NB4 (cell line): ENCODE results near the gene CHST11.

ENCODE experiments used
- DNase-seq: peaks from one replicate; pipeline ENCODE4 v3.0.0; 2010; ENCODE audit warnings: low read depth
- H3K4me3 ChIP-seq: one replicate; pipeline ENCODE4 v1.5.1; 2011; ENCODE audit warnings: mild to moderate bottlenecking, low read depth, low read length, moderate library complexity
- CTCF ChIP-seq: IDR thresholded peaks from one replicate; pipeline ENCODE4 v1.5.1; 2012; ENCODE audit warnings: low read depth, low read length
- MYC ChIP-seq: IDR thresholded peaks from 2 replicates; pipeline ENCODE4 v1.6.1; 2011; ENCODE audit warnings: low read depth, low read length
- POLR2A ChIP-seq: IDR thresholded peaks from 2 replicates; pipeline ENCODE4 v1.6.1; 2011; ENCODE audit warnings: mild to moderate bottlenecking; ENCODE audit not compliant: insufficient read length; ENCODE audit errors: extremely low read depth
- TF ChIP-seq, protein P1 (sequence below): IDR thresholded peaks from 2 replicates; pipeline ENCODE4 v1.6.1; 2011; ENCODE audit warnings: low read depth, low read length

CHST11 gene

DNA sequence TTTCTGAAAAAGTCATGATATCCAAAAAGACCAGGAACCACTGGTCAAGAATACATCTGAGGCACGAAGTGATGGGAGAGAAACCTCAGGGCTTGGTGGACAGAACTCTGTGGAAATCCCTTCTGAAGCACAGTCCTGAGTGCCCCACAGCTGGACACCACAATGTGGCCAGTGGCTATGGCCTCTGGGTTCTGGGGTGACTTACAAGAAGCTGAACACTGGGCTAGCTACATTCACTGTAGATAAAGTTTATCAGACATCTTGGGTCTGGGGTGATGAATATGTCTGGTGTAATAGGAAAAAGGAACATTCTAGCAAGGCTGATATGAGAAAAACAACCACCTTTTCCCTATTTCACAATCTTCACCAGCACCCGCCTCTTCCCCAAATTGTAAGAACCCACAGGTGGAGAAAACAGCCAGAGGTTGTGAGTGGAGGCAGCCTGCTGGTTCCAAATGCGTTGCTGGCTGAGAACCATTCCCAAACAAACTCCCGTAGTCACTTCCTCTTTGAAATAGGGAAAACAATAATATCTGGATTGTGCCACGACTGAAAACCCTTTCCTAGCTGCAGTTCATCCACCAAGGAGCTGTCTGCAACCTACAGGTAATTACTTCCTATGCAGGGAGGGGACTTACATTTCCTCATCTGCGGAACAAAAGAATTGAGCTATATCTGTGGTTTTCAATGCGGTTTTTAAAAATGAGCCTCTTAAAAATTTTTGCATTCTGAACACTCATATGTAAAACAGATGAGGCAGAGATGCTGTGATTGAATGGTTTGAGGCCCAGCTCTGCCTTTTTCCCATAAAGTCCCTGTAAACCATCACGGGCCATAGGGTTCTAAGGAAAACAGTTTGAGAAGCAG, 307.7 kb downstream of the CHST11 start:
- peak; percentile 68 for DNase-seq
- no peak overlapping the region for H3K4me3 ChIP-seq
- TF ChIP-seq MYC (no peak), CTCF (no peak), POLR2A (no peak)
- TF ChIP-seq, protein P1, sequence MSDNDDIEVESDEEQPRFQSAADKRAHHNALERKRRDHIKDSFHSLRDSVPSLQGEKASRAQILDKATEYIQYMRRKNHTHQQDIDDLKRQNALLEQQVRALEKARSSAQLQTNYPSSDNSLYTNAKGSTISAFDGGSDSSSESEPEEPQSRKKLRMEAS: no peak

DNA sequence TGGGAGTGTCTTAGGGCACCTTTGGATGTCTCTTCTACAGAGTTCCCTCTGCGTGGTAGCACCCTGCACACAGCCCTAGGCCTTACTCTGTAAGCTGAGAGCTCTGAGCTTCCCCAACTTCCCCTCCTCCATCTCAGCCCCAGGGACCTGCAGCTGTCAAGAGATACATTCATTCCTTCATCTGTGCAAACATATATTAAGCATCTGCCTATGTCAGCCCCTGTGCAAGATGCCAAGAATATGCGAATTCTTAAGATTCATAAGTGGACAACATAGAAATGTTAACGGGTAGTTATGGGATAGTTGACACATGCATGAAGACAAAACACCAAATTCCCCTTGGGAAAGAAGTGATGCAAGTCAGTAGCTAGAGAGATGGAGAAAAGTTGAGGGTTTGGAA, 310.5 kb downstream of the CHST11 start:
- TF ChIP-seq, protein P1: no peak
- TF ChIP-seq POLR2A (no peak), CTCF (no peak), MYC (no peak)
- no peak for DNase-seq

GRCh38 chr12:104768033-104768432, 311.3 kb downstream of the CHST11 start:
- TF ChIP-seq, protein P1: no peak
- TF ChIP-seq POLR2A (no peak), CTCF (no peak), MYC (no peak)
- DNase-seq: no peak
- no peak overlapping the region for H3K4me3 ChIP-seq

More for the DNA sequence above, 310.5 kb downstream of the CHST11 start:
- H3K4me3 ChIP-seq: no peak overlapping the region

DNA sequence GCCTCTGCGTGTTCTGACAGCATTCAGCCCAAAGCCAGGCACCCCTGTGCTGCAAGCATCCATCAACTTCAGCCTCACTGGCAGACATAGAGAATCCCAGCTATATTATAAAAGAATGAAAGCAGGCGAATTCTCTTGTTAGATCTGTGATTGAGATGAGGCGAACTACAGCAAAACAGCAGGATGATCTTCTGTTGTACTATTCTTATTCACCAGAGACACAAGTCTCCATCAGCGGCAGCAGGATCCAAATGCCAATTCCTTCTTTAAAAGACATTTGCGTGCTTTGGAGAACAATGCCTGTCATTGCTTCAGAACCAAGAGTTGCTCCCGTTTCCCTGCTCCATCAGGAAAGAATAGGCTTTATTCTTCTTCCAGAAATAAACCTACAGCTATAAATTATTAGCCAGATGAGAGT, 312.4 kb downstream of the CHST11 start:
- TF ChIP-seq CTCF (no peak), POLR2A (no peak), MYC (no peak)
- TF ChIP-seq, protein P1: no peak
- DNase-seq: no peak
- no peak overlapping the region for H3K4me3 ChIP-seq

DNA sequence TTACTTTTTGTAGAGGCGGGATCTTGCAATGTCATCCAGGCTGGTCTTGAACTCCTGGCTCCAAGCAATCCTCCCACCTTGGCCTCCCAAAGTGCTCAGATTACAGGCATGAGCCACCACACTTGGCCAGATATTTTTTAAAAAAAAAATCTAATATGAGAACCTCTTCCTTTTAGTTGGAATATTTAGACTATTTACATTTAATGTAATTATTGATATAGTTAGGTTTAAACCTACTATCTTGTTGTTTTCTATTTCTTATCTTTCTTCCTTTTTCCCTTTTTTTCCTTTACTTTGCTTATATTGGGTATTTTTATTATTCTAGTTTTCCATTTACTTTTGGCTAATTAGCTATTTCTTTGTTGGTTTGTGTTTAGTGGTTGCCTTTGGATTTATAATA, 315.6 kb downstream of the CHST11 start:
- no peak for DNase-seq
- TF ChIP-seq CTCF (no peak), MYC (no peak), POLR2A (no peak)
- TF ChIP-seq, protein P1: no peak
- H3K4me3 ChIP-seq: no peak overlapping the region
